H1 (cell line): Measurements from ENCODE around the gene CYGB. TPM values are rescaled to one million over a fixed set of nuclear protein-coding genes. Genes with fewer than 3 reads are reported as not detected.

ENCODE experiments used
- CBX5 ChIP-seq: fragments of 300-800, 300-1000 bp; sonication (generic); IDR thresholded peaks from 2 replicates; pipeline ENCODE4 v1.7.1; 2016; ENCODE audit warnings: antibody characterized with exemption, low read length, low read depth
- CEBPB ChIP-seq: IDR thresholded peaks from 2 replicates; pipeline ENCODE4 v1.6.1; 2012; ENCODE audit warnings: low read depth, low read length
- SAP30 ChIP-seq: fragments of 300-600 bp; sonication (generic); IDR thresholded peaks from 2 replicates; pipeline ENCODE4 v1.7.1; 2012; ENCODE audit warnings: low read length, moderate library complexity, mild to moderate bottlenecking, inconsistent platforms; ENCODE audit not compliant: insufficient read depth, insufficient replicate concordance
- SP2 ChIP-seq: IDR thresholded peaks from 2 replicates; pipeline ENCODE4 v1.6.1; 2012; ENCODE audit warnings: mild to moderate bottlenecking, low read length, inconsistent platforms
- SUZ12 ChIP-seq: fragments of 200-600 bp; sonication (generic); IDR thresholded peaks from 2 replicates; pipeline ENCODE4 v1.6.1; 2012; ENCODE audit warnings: mild to moderate bottlenecking, inconsistent platforms, low read length, moderate library complexity, mixed read lengths
- TCF12 ChIP-seq: IDR thresholded peaks from 2 replicates; pipeline ENCODE4 v1.6.1; 2011; ENCODE audit warnings: low read depth, mild to moderate bottlenecking, low read length
- YY1 ChIP-seq: IDR thresholded peaks from 2 replicates; pipeline ENCODE4 v1.6.1; 2011; ENCODE audit warnings: low read depth, mild to moderate bottlenecking, low read length
- polyA plus RNA-seq, 7 experiments: library from polyadenylated mRNA; depleted of rRNA in 3 of 7; stranded (reverse) in 5 of 7; unstranded in 2 of 7; fragments of >200 nt in 5 of 7; fragments of 200-250 nt in 2 of 7; gene quantifications; 1 replicate in 5 of 7; 2 replicates in 1 of 7; 4 replicates in 1 of 7; pipeline versions ENCODE4 v1.2.1 to v1.2.3, GENCODE V29; 2011 to 2013; ENCODE audit warnings: missing spikeins in 2 of 7, mixed read lengths in 2 of 7
- total RNA-seq: library from RNA; stranded (reverse); fragmentation: NEBNext Ultra II Directional; extraction: Animal tissue kit (Norgen Biotek cat#: 25700); gene quantifications from 2 replicates; pipeline ENCODE4 v1.2.1, GENCODE V29; 2021
- TF ChIP-seq, protein P1 (sequence below): IDR thresholded peaks from 2 replicates; pipeline ENCODE4 v1.6.1; 2011; ENCODE audit warnings: low read depth, mild to moderate bottlenecking, low read length; ENCODE audit not compliant: insufficient read depth
- TF ChIP-seq, protein P2 (sequence below): IDR thresholded peaks from 2 replicates; pipeline ENCODE4 v1.6.1; 2011; ENCODE audit warnings: low read length, improper control_type of control experiment

The CYGB gene
- total and polyA plus RNA-seq, 2 of the 8 experiments (the other 6 are each of a cell fraction or from before 2014, with no cell fraction given) = 2.7 to 3.7 TPM

DNA sequence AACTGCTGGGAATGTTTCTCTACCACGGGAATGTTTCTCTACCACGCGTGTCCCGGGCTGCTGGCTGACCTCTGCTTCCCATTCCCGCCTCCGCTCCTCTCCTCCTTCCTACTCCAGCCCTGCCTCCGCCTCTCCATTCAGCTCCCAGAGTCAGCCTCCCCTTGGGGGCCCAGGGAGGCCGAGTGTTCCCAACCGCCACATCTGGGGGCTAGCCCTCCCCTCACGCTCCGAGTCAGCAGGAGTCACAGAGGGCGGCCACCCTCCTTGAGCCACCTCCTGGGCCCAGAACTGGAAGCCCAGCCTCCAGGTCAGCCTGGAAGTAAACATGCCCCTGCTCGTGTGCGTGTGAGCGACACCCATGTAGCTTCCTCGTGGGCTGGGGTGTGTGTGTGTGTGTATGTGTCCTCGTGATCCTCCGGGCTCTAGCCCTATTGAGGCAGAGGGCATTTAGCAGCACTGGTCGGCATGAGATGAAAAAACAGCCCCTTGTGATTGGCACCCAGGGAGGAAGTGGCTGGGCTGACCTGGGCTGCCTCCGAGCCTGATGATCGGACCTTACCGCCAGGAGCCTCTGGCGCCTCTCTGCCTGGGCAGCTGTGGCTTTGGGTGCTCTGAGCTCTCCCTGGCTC is 7.3 kb downstream of the CYGB start (continued):
- TF ChIP-seq, protein P1, sequence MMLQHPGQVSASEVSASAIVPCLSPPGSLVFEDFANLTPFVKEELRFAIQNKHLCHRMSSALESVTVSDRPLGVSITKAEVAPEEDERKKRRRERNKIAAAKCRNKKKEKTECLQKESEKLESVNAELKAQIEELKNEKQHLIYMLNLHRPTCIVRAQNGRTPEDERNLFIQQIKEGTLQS = no peak
- TF ChIP-seq CBX5 = no peak
- TF ChIP-seq SUZ12 = no peak
- TF ChIP-seq TCF12 = no peak
- no peak for TF ChIP-seq CEBPB
- TF ChIP-seq SP2 = no peak
- no peak for TF ChIP-seq SAP30
- TF ChIP-seq, protein P2, sequence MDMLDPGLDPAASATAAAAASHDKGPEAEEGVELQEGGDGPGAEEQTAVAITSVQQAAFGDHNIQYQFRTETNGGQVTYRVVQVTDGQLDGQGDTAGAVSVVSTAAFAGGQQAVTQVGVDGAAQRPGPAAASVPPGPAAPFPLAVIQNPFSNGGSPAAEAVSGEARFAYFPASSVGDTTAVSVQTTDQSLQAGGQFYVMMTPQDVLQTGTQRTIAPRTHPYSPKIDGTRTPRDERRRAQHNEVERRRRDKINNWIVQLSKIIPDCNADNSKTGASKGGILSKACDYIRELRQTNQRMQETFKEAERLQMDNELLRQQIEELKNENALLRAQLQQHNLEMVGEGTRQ = no peak
- TF ChIP-seq YY1 = no peak
